Measurements from ENCODE around the gene ECT2.
A peak's percentile ranks its signal among the peaks of the same experiment; 100 is the strongest.
"Not testable (repeated sequence)": the region's sequence is repeated elsewhere in the genome, so short reads cannot be mapped to it uniquely, and the experiment has no call there.

Gene ECT2

GRCh38 chr3:172813462-172813861 is 62.9 kb downstream of the ECT2 start:
- DNase-seq (ENCODE audit: low read depth in 2 of 2) = no peak

GRCh38 chr3:172814738-172815137 is 64.2 kb downstream of the ECT2 start:
- DNase-seq (ENCODE audit: low read depth in 2 of 2) = no peak

GRCh38 chr3:172815857-172816256 is 65.3 kb downstream of the ECT2 start:
- no peak for DNase-seq (ENCODE audit: low read depth in 2 of 2)

- no peak for DNase-seq (ENCODE audit: low read depth in 2 of 2)
Measured at GRCh38 chr3:172816281-172816680, 65.8 kb downstream of the ECT2 start.

- no peak for DNase-seq (ENCODE audit: low read depth in 2 of 2)
Measured at GRCh38 chr3:172816968-172817367, 66.4 kb downstream of the ECT2 start.

- no peak for DNase-seq (ENCODE audit: low read depth in 2 of 2)
Measured at GRCh38 chr3:172820492-172820891, 70.0 kb downstream of the ECT2 start.

GRCh38 chr3:172824229-172824628 is 73.7 kb downstream of the ECT2 start:
- DNase-seq (ENCODE audit: low read depth in 2 of 2) = no peak

GRCh38 chr3:172827231-172827630 is 76.7 kb downstream of the ECT2 start:
- not testable (repeated sequence) for DNase-seq (ENCODE audit: low read depth in 2 of 2)

- no peak for DNase-seq (ENCODE audit: low read depth in 2 of 2)
Measured at GRCh38 chr3:172832983-172833382, 82.5 kb downstream of the ECT2 start.

- DNase-seq (ENCODE audit: low read depth in 2 of 2) = peak in 1 of 2 donors; percentile 7
Measured at GRCh38 chr3:172836390-172836997, 86.0 kb downstream of the ECT2 start.

- DNase-seq (ENCODE audit: low read depth in 2 of 2) = no peak
Measured at GRCh38 chr3:172839679-172840078, 89.2 kb downstream of the ECT2 start.

GRCh38 chr3:172840463-172840862 is 89.9 kb downstream of the ECT2 start:
- DNase-seq (ENCODE audit: low read depth in 2 of 2) = no peak

- no peak for DNase-seq (ENCODE audit: low read depth in 2 of 2)
Measured at GRCh38 chr3:172840913-172841312, 90.4 kb downstream of the ECT2 start.

- no peak for DNase-seq (ENCODE audit: low read depth in 2 of 2)
Measured at GRCh38 chr3:172844428-172844827, 93.9 kb downstream of the ECT2 start.

- DNase-seq (ENCODE audit: low read depth in 2 of 2) = no peak
Measured at GRCh38 chr3:172846103-172846561, 95.6 kb downstream of the ECT2 start.

GRCh38 chr3:172846706-172847105 is 96.2 kb downstream of the ECT2 start:
- DNase-seq (ENCODE audit: low read depth in 2 of 2) = no peak

GRCh38 chr3:172847292-172847691 is 96.8 kb downstream of the ECT2 start:
- DNase-seq (ENCODE audit: low read depth in 2 of 2) = no peak

- DNase-seq (ENCODE audit: low read depth in 2 of 2) = no peak
Measured at GRCh38 chr3:172848910-172849309, 98.4 kb downstream of the ECT2 start.

GRCh38 chr3:172853005-172853404 is 102.5 kb downstream of the ECT2 start:
- no peak for DNase-seq (ENCODE audit: low read depth in 2 of 2)

GRCh38 chr3:172853921-172854666 is 103.6 kb downstream of the ECT2 start:
- no peak for DNase-seq (ENCODE audit: low read depth in 2 of 2)

- no peak for DNase-seq (ENCODE audit: low read depth in 2 of 2)
Measured at GRCh38 chr3:172855037-172855436, 104.5 kb downstream of the ECT2 start.

- no peak for DNase-seq (ENCODE audit: low read depth in 2 of 2)
Measured at GRCh38 chr3:172856795-172857742, 106.5 kb downstream of the ECT2 start.
